Tibial nerve (tissue), 4 donors: ENCODE results near the gene ALK. TPM values are rescaled to one million over a fixed set of nuclear protein-coding genes. Genes with fewer than 3 reads are reported as not detected.

Source experiments
- DNase-seq, 2 donors: peaks; one replicate each; pipeline ENCODE4 v3.0.0-alpha.2; 2019; ENCODE audit warnings: low spot score in 2 of 2
- H3K27ac ChIP-seq, 4 donors: fragments of 200-600 bp; sonication (generic) in 3 of 4; one replicate each; pipeline ENCODE4 v1.5.1; 2017 to 2019; ENCODE audit warnings: mild to moderate bottlenecking in 1 of 4
- H3K27me3 ChIP-seq, 2 donors: fragments of 200-600 bp; sonication (generic) in 1 of 2; one replicate each; pipeline versions ENCODE4 v1.5.1 to v1.6.0; 2017 to 2019
- H3K36me3 ChIP-seq, 3 donors: fragments of 200-600 bp; sonication (generic); one replicate each; pipeline ENCODE4 v1.5.1; 2018 to 2019
- H3K4me1 ChIP-seq, 4 donors: fragments of 200-600 bp; sonication (generic) in 3 of 4; one replicate each; pipeline ENCODE4 v1.5.1; 2017 to 2019
- H3K4me3 ChIP-seq, 4 donors: fragments of 200-600 bp; sonication (generic) in 3 of 4; one replicate each; pipeline ENCODE4 v1.5.1; 2017 to 2019; ENCODE audit warnings: mild to moderate bottlenecking in 1 of 4, moderate library complexity in 1 of 4
- H3K9me3 ChIP-seq, 4 donors: fragments of 200-600 bp; sonication (generic) in 3 of 4; one replicate each; pipeline ENCODE4 v1.5.1; 2017 to 2019
- EP300 ChIP-seq, 2 donors: sonication (generic); formaldehyde crosslinking; IDR thresholded peaks; one replicate each; pipeline ENCODE4 v1.6.1; 2017; ENCODE audit warnings: antibody characterized with exemption in 2 of 2, mild to moderate bottlenecking in 1 of 2
- POLR2A ChIP-seq, 2 donors: fragments of 450-650 bp; IDR thresholded peaks; one replicate each; pipeline ENCODE4 v1.6.1; 2017; ENCODE audit warnings: antibody characterized with exemption in 2 of 2, mild to moderate bottlenecking in 2 of 2, moderate library complexity in 2 of 2
- WGBS, 2 donors: methylation state at CpG; one replicate each; pipeline ENCODE4 v1.1.5; 2018; 5-methylcytosine and 5-hydroxymethylcytosine counted together
- total RNA-seq, 4 donors: library from RNA; depleted of rRNA; stranded (reverse); fragments of >200 nt; gene quantifications; one replicate each; pipeline ENCODE4 v1.1.0, GENCODE V29; 2016
- TF ChIP-seq, protein P1 (sequence below), 5 experiments: fragments of 200-600 bp in 3 of 5; fragments of 450-650 bp in 2 of 5; sonication (generic) in 3 of 5; IDR thresholded peaks; one replicate each; pipeline ENCODE4 v1.5.1; 2016 to 2019; ENCODE audit warnings: antibody characterized with exemption in 5 of 5, mild to moderate bottlenecking in 3 of 5, moderate library complexity in 2 of 5

Gene ALK
- total RNA-seq, 4 donors from 2014 or later = 0.39 to 4.8 (median 0.66) TPM

DNA sequence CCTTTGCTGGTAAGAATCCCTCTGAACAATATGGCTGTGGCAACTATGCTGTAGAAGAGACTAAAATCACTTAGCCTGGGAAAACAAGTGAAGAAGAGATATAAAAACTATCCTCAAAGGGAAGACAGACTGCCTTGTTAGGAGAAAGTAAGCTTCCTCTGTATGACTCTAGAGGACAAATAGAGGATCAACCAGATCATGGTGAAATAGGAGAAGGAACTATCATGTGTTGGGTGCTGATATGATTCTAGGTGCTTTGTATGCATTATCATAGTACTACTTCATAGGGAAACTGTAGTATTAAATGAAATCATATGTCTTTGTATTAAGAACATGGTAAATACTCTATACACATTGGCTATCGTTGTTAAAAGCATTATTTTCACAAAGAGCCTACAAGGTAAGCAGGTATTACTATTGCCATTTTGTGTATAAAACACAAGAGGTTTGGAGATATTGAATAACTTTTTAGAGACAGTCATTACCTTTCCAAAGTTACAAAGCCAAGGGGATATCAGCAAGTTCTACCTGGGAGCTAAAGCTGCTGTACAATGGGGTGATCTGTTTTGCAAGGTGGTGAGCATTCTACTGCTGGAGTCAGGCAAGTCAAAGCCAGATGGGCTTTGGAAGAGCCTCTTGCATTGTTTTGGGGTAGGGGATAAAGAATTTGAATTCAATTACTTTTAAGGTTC, 402.6 kb downstream of the ALK start:
- 93 to 94% methylated on average over 1 of the region's 1 CpG for WGBS, 2 donors
- H3K36me3 ChIP-seq = no peaks in the 10 kb centered on the region
- H3K27ac ChIP-seq = no peak overlapping the region
- TF ChIP-seq POLR2A (IDR thresholded peaks at IDR 0.05) (no peak), EP300 (IDR thresholded peaks at IDR 0.05) (no peak)
- TF ChIP-seq, protein P1, sequence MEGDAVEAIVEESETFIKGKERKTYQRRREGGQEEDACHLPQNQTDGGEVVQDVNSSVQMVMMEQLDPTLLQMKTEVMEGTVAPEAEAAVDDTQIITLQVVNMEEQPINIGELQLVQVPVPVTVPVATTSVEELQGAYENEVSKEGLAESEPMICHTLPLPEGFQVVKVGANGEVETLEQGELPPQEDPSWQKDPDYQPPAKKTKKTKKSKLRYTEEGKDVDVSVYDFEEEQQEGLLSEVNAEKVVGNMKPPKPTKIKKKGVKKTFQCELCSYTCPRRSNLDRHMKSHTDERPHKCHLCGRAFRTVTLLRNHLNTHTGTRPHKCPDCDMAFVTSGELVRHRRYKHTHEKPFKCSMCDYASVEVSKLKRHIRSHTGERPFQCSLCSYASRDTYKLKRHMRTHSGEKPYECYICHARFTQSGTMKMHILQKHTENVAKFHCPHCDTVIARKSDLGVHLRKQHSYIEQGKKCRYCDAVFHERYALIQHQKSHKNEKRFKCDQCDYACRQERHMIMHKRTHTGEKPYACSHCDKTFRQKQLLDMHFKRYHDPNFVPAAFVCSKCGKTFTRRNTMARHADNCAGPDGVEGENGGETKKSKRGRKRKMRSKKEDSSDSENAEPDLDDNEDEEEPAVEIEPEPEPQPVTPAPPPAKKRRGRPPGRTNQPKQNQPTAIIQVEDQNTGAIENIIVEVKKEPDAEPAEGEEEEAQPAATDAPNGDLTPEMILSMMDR (IDR thresholded peaks at IDR 0.05) = no peak
- H3K4me1 ChIP-seq = no peaks in the 10 kb centered on the region
- H3K4me3 ChIP-seq = no peak overlapping the region
- H3K9me3 ChIP-seq = no peaks in the 10 kb centered on the region
- no peaks in the 10 kb centered on the region for H3K27me3 ChIP-seq
- DNase-seq = no peak

GRCh38 chr2:29518010-29518409, 403.4 kb downstream of the ALK start:
- Histone ChIP-seq H3K36me3 (no peaks in the 10 kb centered on the region), H3K9me3 (no peaks in the 10 kb centered on the region), H3K4me3 (no peak overlapping the region), H3K27ac (no peak overlapping the region), H3K4me1 (no peaks in the 10 kb centered on the region), H3K27me3 (no peaks in the 10 kb centered on the region)
- DNase-seq = no peak
- 47 to 53% methylated on average over 2 of the region's 2 CpGs for WGBS, 2 donors
- TF ChIP-seq EP300 (IDR thresholded peaks at IDR 0.05) = no peak
- TF ChIP-seq, protein P1 (IDR thresholded peaks at IDR 0.05) = no peak
- TF ChIP-seq POLR2A (IDR thresholded peaks at IDR 0.05) = no peak

- Histone ChIP-seq H3K4me1 (no peaks in the 10 kb centered on the region), H3K27me3 (no peaks in the 10 kb centered on the region), H3K4me3 (no peak overlapping the region), H3K36me3 (no peaks in the 10 kb centered on the region), H3K9me3 (no peaks in the 10 kb centered on the region), H3K27ac (no peak overlapping the region)
- no peak for DNase-seq
- TF ChIP-seq, protein P1 (IDR thresholded peaks at IDR 0.05) = no peak
- TF ChIP-seq POLR2A (IDR thresholded peaks at IDR 0.05) (no peak), EP300 (IDR thresholded peaks at IDR 0.05) (no peak)
- 81 to 89% methylated on average over 2 of the region's 2 CpGs for WGBS, 2 donors
These were observed 404.0 kb downstream of the ALK start for GRCh38 chr2:29517413-29517812.

GRCh38 chr2:29516767-29517166, 404.6 kb downstream of the ALK start:
- no peak overlapping the region for H3K27ac ChIP-seq
- no peak overlapping the region for H3K4me3 ChIP-seq
- H3K9me3 ChIP-seq = no peaks in the 10 kb centered on the region
- WGBS, 2 donors = 78% methylated on average over 2 of the region's 2 CpGs
- no peaks in the 10 kb centered on the region for H3K27me3 ChIP-seq
- H3K36me3 ChIP-seq = no peaks in the 10 kb centered on the region
- H3K4me1 ChIP-seq = no peaks in the 10 kb centered on the region
- DNase-seq = no peak
- TF ChIP-seq, protein P1 (IDR thresholded peaks at IDR 0.05) = no peak
- TF ChIP-seq POLR2A (IDR thresholded peaks at IDR 0.05) (no peak), EP300 (IDR thresholded peaks at IDR 0.05) (no peak)

- TF ChIP-seq, protein P1 (IDR thresholded peaks at IDR 0.05) = no peak
- 86 to 93% methylated on average over 1 of the region's 1 CpG for WGBS, 2 donors
- no peak overlapping the region for H3K27ac ChIP-seq
These were observed 411.5 kb downstream of the ALK start for GRCh38 chr2:29509878-29510277.

More at GRCh38 chr2:29509878-29510277, 411.5 kb downstream of the ALK start:
- no peak overlapping the region for H3K4me3 ChIP-seq
- DNase-seq = no peak
- no peaks in the 10 kb centered on the region for H3K4me1 ChIP-seq
- no peaks in the 10 kb centered on the region for H3K36me3 ChIP-seq
- no peaks in the 10 kb centered on the region for H3K27me3 ChIP-seq
- peaks cover 0 to 29% (median 0%) of the 10 kb centered on the region in 4 donors for H3K9me3 ChIP-seq
